ENCODE data around the gene CD80. TPM values are rescaled to one million over a fixed set of nuclear protein-coding genes. Genes with fewer than 3 reads are reported as not detected.

CD80 gene
- polyA plus RNA-seq, 1 donor (not counting 4 experiments of a cell fraction or from before 2014, with no cell fraction given), result not detected

- Histone ChIP-seq H3K4me1 (ENCODE audit: control insufficient read depth, extremely low read depth, insufficient read depth, low read length) (no peaks in the 10 kb centered on the region), H2AFZ (ENCODE audit: control insufficient read depth, low read length) (no peak overlapping the region), H3K9me1 (ENCODE audit: control insufficient read depth, extremely low read depth, insufficient read depth, low read length) (no peaks in the 10 kb centered on the region), H3K79me2 (ENCODE audit: control insufficient read depth, insufficient read depth, low read length) (no peaks in the 10 kb centered on the region), H3K27me3 (ENCODE audit: control insufficient read depth, extremely low read depth, insufficient read depth, low read length) (no peaks in the 10 kb centered on the region), H3K4me2 (ENCODE audit: control insufficient read depth, extremely low read depth, insufficient read depth, low read depth, low read length) (no peak overlapping the region), H3K27ac (ENCODE audit: control insufficient read depth, insufficient read depth, low read length) (no peak overlapping the region), H3K9ac (ENCODE audit: control insufficient read depth, extremely low read depth, insufficient read depth, low read length) (no peak overlapping the region), H4K20me1 (ENCODE audit: control insufficient read depth, extremely low read depth, insufficient read depth, low read length) (no peaks in the 10 kb centered on the region), H3K4me3 (ENCODE audit: control insufficient read depth in 2 of 3, extremely low read depth in 1 of 3, insufficient read depth in 2 of 3, low read depth in 1 of 3, low read length in 3 of 3) (no peak overlapping the region), H3K36me3 (ENCODE audit: control insufficient read depth in 2 of 2, extremely low read depth in 1 of 2, insufficient read depth in 2 of 2, low read length in 2 of 2) (no peaks in the 10 kb centered on the region), H3K9me3 (ENCODE audit: control insufficient read depth, low read depth, low read length) (no peaks in the 10 kb centered on the region)
- FAIRE-seq, result no peak
- no peak for TF ChIP-seq EZH2 (IDR thresholded peaks at IDR 0.05; ENCODE audit: low read length)
- TF ChIP-seq CTCF (optimal IDR thresholded peaks at IDR 0.05 in 1 of 3, IDR thresholded peaks at IDR 0.05 in 1 of 3, conservative IDR thresholded peaks at IDR 0.05 in 1 of 3; ENCODE audit: extremely low read depth in 1 of 3, insufficient read depth in 2 of 3, low read length in 3 of 3), result no peak
- dilution Hi-C loops (cut with MboI; ENCODE audit: extremely low pct_ligation_motif_present, low sequenced_read_pairs), result no loop called here
- DNase-seq (ENCODE audit: low read depth, low spot score), result no peak
Measured at GRCh38 chr3:119530456-119530855, 29.0 kb downstream of the CD80 start.

- dilution Hi-C loops (cut with MboI; ENCODE audit: extremely low pct_ligation_motif_present, low sequenced_read_pairs), result no loop called here
- no peak overlapping the region for H3K27ac ChIP-seq (ENCODE audit: control insufficient read depth, insufficient read depth, low read length)
- H3K4me1 ChIP-seq (ENCODE audit: control insufficient read depth, extremely low read depth, insufficient read depth, low read length), result no peaks in the 10 kb centered on the region
- peaks cover 0 to 3% of the 10 kb centered on the region in 2 experiments for H3K36me3 ChIP-seq (ENCODE audit: control insufficient read depth in 2 of 2, extremely low read depth in 1 of 2, insufficient read depth in 2 of 2, low read length in 2 of 2)
- no peak overlapping the region for H2AFZ ChIP-seq (ENCODE audit: control insufficient read depth, low read length)
- H3K4me2 ChIP-seq (ENCODE audit: control insufficient read depth, extremely low read depth, insufficient read depth, low read depth, low read length), result no peak overlapping the region
- DNase-seq (ENCODE audit: low read depth, low spot score), result no peak
- H3K9ac ChIP-seq (ENCODE audit: control insufficient read depth, extremely low read depth, insufficient read depth, low read length), result no peak overlapping the region
- H3K27me3 ChIP-seq (ENCODE audit: control insufficient read depth, extremely low read depth, insufficient read depth, low read length), result no peaks in the 10 kb centered on the region
- no peaks in the 10 kb centered on the region for H3K79me2 ChIP-seq (ENCODE audit: control insufficient read depth, insufficient read depth, low read length)
- no peak for TF ChIP-seq EZH2 (IDR thresholded peaks at IDR 0.05; ENCODE audit: low read length)
- no peak for TF ChIP-seq CTCF (optimal IDR thresholded peaks at IDR 0.05 in 1 of 3, IDR thresholded peaks at IDR 0.05 in 1 of 3, conservative IDR thresholded peaks at IDR 0.05 in 1 of 3; ENCODE audit: extremely low read depth in 1 of 3, insufficient read depth in 2 of 3, low read length in 3 of 3)
- no peaks in the 10 kb centered on the region for H4K20me1 ChIP-seq (ENCODE audit: control insufficient read depth, extremely low read depth, insufficient read depth, low read length)
- H3K4me3 ChIP-seq (ENCODE audit: control insufficient read depth in 2 of 3, extremely low read depth in 1 of 3, insufficient read depth in 2 of 3, low read depth in 1 of 3, low read length in 3 of 3), result no peak overlapping the region
- no peak for FAIRE-seq
- no peaks in the 10 kb centered on the region for H3K9me3 ChIP-seq (ENCODE audit: control insufficient read depth, low read depth, low read length)
- no peaks in the 10 kb centered on the region for H3K9me1 ChIP-seq (ENCODE audit: control insufficient read depth, extremely low read depth, insufficient read depth, low read length)
Measured at GRCh38 chr3:119529883-119530282, 29.5 kb downstream of the CD80 start.
